Measurements from ENCODE around the gene SCRN1. TPM values are rescaled to one million over a fixed set of nuclear protein-coding genes. Genes with fewer than 3 reads are reported as not detected.

SCRN1 gene
- total RNA-seq, 1 donor from 2014 or later = 13.4 TPM

- H3K36me3 ChIP-seq = no peaks in the 10 kb centered on the region
- H3K27me3 ChIP-seq (ENCODE audit: low read depth) = no peaks in the 10 kb centered on the region
- DNase-seq = peak; percentile 97
- H3K27ac ChIP-seq (replicated peaks) = peak within 1 kb of the TSS; percentile 94
- H3K4me1 ChIP-seq = peaks cover 58% of the 10 kb centered on the region
- H3K9me3 ChIP-seq (replicated peaks) = no peaks in the 10 kb centered on the region
- peak within 1 kb of the TSS; percentile 95 for H3K4me3 ChIP-seq
- no peak for TF ChIP-seq CTCF (IDR thresholded peaks at IDR 0.05; ENCODE audit: borderline replicate concordance)
- intact Hi-C loops (cut with micrococcal nuclease) = no loop called here
Observed at GRCh38 chr7:30026229-30027064, 36.8 kb upstream of the SCRN1 start, which contains the start of gene FKBP14. Gene FKBP14 (minus strand): TSS chr7:30026702. CDS start chr7:30026508, 194 bp downstream.

DNA sequence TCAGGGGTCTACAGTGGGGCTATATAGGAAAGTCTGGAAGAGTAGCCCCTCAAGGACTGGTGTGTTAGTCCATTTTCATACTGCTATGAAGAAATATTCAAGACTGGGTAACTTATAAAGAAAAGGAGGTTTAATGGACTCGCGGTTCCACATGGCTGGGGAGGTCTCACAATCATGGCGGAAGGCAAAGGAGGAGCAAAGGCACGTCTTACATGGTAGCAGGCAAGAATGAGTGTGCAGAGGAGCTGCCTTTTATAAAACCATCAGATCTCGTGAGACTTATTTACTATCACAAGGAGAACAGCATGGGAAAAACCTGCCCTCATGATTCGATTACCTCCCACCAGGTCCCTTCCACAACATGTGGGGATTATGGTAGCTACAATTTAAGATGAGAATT lies 33.9 kb upstream of the SCRN1 start:
- H3K27ac ChIP-seq (replicated peaks) = no peak overlapping the region
- H3K36me3 ChIP-seq = peaks cover 4% of the 10 kb centered on the region
- intact Hi-C loops (cut with micrococcal nuclease) = no loop called here
- no peak for DNase-seq
- H3K4me1 ChIP-seq = peaks cover 37% of the 10 kb centered on the region
- H3K27me3 ChIP-seq (ENCODE audit: low read depth) = no peaks in the 10 kb centered on the region
- TF ChIP-seq CTCF (IDR thresholded peaks at IDR 0.05; ENCODE audit: borderline replicate concordance) = no peak
- no peaks in the 10 kb centered on the region for H3K9me3 ChIP-seq (replicated peaks)
- H3K4me3 ChIP-seq = no peak overlapping the region

- Histone ChIP-seq H3K4me3 (no peak overlapping the region), H3K27ac (replicated peaks) (no peak overlapping the region), H3K27me3 (ENCODE audit: low read depth) (no peaks in the 10 kb centered on the region), H3K9me3 (replicated peaks) (no peaks in the 10 kb centered on the region), H3K4me1 (peaks cover 33% of the 10 kb centered on the region), H3K36me3 (peaks cover 9% of the 10 kb centered on the region)
- intact Hi-C loops (cut with micrococcal nuclease) = no loop called here
- no peak for DNase-seq
- TF ChIP-seq CTCF (IDR thresholded peaks at IDR 0.05; ENCODE audit: borderline replicate concordance) = no peak
Observed at GRCh38 chr7:30022991-30023390, 33.4 kb upstream of the SCRN1 start.

- Histone ChIP-seq H3K27ac (replicated peaks) (no peak overlapping the region), H3K27me3 (ENCODE audit: low read depth) (no peaks in the 10 kb centered on the region), H3K4me1 (peaks cover 12% of the 10 kb centered on the region), H3K9me3 (replicated peaks) (no peaks in the 10 kb centered on the region), H3K36me3 (peaks cover 27% of the 10 kb centered on the region), H3K4me3 (no peak overlapping the region)
- intact Hi-C loops (cut with micrococcal nuclease) = no loop called here
- no peak for DNase-seq
- TF ChIP-seq CTCF (IDR thresholded peaks at IDR 0.05; ENCODE audit: borderline replicate concordance) = no peak
Observed at GRCh38 chr7:30020535-30020934, 30.9 kb upstream of the SCRN1 start.

GRCh38 chr7:30019960-30020359 lies 30.4 kb upstream of the SCRN1 start:
- intact Hi-C loops (cut with micrococcal nuclease) = no loop called here
- H3K27me3 ChIP-seq (ENCODE audit: low read depth) = no peaks in the 10 kb centered on the region
- peaks cover 7% of the 10 kb centered on the region for H3K4me1 ChIP-seq
- H3K4me3 ChIP-seq = no peak overlapping the region
- no peak for DNase-seq
- peaks cover 27% of the 10 kb centered on the region for H3K36me3 ChIP-seq
- TF ChIP-seq CTCF (IDR thresholded peaks at IDR 0.05; ENCODE audit: borderline replicate concordance) = no peak
- no peaks in the 10 kb centered on the region for H3K9me3 ChIP-seq (replicated peaks)
- H3K27ac ChIP-seq (replicated peaks) = no peak overlapping the region
